Breast epithelium (tissue), 4 donors: Measurements from ENCODE around the gene TBC1D13. TPM values are rescaled to one million over a fixed set of nuclear protein-coding genes. Genes with fewer than 3 reads are reported as not detected.

ENCODE experiments used
- DNase-seq, 2 donors: peaks; one replicate each; pipeline ENCODE4 v3.0.0-alpha.2; 2019; ENCODE audit warnings: low spot score in 2 of 2
- H3K27ac ChIP-seq, 2 donors: fragments of 200-600 bp; sonication (generic) in 1 of 2; one replicate each; pipeline ENCODE4 v1.5.1; 2016 to 2019; ENCODE audit warnings: mild to moderate bottlenecking in 1 of 2
- H3K27me3 ChIP-seq, 2 donors: fragments of 200-600 bp; sonication (generic) in 1 of 2; one replicate each; pipeline versions ENCODE4 v1.5.1 to v1.6.0; 2017 to 2019; ENCODE audit warnings: control low read depth in 1 of 2, mild to moderate bottlenecking in 1 of 2
- H3K36me3 ChIP-seq: fragments of 200-600 bp; one replicate; pipeline ENCODE4 v1.5.1; 2019
- H3K4me1 ChIP-seq, 2 donors: fragments of 200-600 bp; sonication (generic); one replicate each; pipeline ENCODE4 v1.5.1; 2016 to 2019; ENCODE audit warnings: control low read depth in 1 of 2
- H3K4me3 ChIP-seq, 3 donors: fragments of 200-600 bp; sonication (generic); 1 replicate in 2 of 3; 2 replicates in 1 of 3; pipeline ENCODE4 v1.5.1; 2016 to 2019; ENCODE audit warnings: mild to moderate bottlenecking in 3 of 3, moderate library complexity in 2 of 3
- H3K9me3 ChIP-seq, 2 donors: fragments of 200-600 bp; sonication (generic) in 1 of 2; one replicate each; pipeline ENCODE4 v1.5.1; 2016 to 2019; ENCODE audit warnings: control low read depth in 1 of 2
- CTCF ChIP-seq, 3 donors: fragments of 450-650 bp; IDR thresholded peaks; one replicate each; pipeline ENCODE4 v1.5.1; 2016 to 2017; ENCODE audit warnings: antibody characterized with exemption in 3 of 3, mild to moderate bottlenecking in 3 of 3, moderate library complexity in 3 of 3
- POLR2A ChIP-seq: fragments of 450-650 bp; IDR thresholded peaks from one replicate; pipeline ENCODE4 v1.6.1; 2016; ENCODE audit warnings: antibody characterized with exemption, mild to moderate bottlenecking, moderate library complexity
- POLR2AphosphoS5 ChIP-seq, 3 donors: sonication (generic); formaldehyde crosslinking; IDR thresholded peaks; one replicate each; pipeline ENCODE4 v1.6.1; 2017; ENCODE audit warnings: antibody characterized with exemption in 3 of 3
- intact Hi-C: fragments of 100-400 bp; cut with DNase I; formaldehyde crosslinking; loops from one replicate; pipeline ENCODE4 v1.15.1; 2023; ENCODE audit warnings: low total_unique reads
- total RNA-seq, 3 donors: library from RNA; depleted of rRNA; stranded (reverse); fragments of >200 nt; gene quantifications; one replicate each; pipeline ENCODE4 v1.1.0, GENCODE V29; 2016

Gene TBC1D13
- total RNA-seq, 3 donors from 2014 or later, result 14.4 to 20.0 (median 16.2) TPM

GRCh38 chr9:128765499-128765898 lies 21.6 kb upstream of the TBC1D13 start:
- Histone ChIP-seq H3K4me1 (peaks cover 0 to 2% of the 10 kb centered on the region in 2 donors), H3K9me3 (no peaks in the 10 kb centered on the region), H3K27me3 (no peaks in the 10 kb centered on the region), H3K27ac (no peak overlapping the region), H3K4me3 (no peak overlapping the region), H3K36me3 (no peaks in the 10 kb centered on the region)
- TF ChIP-seq POLR2AphosphoS5 (IDR thresholded peaks at IDR 0.05), result no peak
- no peak for TF ChIP-seq POLR2A
- no peak for TF ChIP-seq CTCF (IDR thresholded peaks at IDR 0.05)
- intact Hi-C loops, result no loop called here
- no peak for DNase-seq

DNA sequence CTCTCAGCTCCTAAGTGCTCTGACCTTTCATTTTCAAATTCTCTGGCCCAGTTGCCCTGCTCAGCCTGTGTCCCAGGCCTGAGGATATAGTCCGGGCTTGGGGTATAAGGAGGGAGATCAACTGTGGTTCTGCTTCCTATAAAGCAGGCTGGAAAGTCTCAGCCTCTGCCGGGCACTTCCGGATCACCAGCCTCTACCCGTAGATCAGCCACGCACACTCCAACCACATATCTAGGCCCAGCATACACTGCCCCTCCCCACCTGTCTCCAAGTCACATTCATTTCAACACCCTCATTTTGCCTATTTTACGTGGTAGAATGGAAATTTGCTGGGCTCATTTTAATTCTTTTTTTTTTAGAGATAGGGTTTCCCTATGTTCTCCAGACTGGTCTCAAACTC lies 18.4 kb upstream of the TBC1D13 start:
- no peaks in the 10 kb centered on the region for H3K9me3 ChIP-seq
- no peak for DNase-seq
- no peaks in the 10 kb centered on the region for H3K36me3 ChIP-seq
- no peak for TF ChIP-seq CTCF (IDR thresholded peaks at IDR 0.05)
- no peaks in the 10 kb centered on the region for H3K27me3 ChIP-seq
- H3K4me3 ChIP-seq, result no peak overlapping the region
- H3K27ac ChIP-seq, result no peak overlapping the region
- H3K4me1 ChIP-seq, result peaks cover 4 to 6% of the 10 kb centered on the region in 2 donors
- intact Hi-C loops, result no loop called here

GRCh38 chr9:128770286-128771030 lies 16.6 kb upstream of the TBC1D13 start:
- TF ChIP-seq POLR2AphosphoS5 (IDR thresholded peaks at IDR 0.05) (no peak), POLR2A (no peak)
- DNase-seq, result no peak
- peaks cover 4 to 6% of the 10 kb centered on the region in 2 donors for H3K4me1 ChIP-seq
- H3K27ac ChIP-seq, result peak overlapping the region; percentile 98
- intact Hi-C loops, result no loop called here
- H3K4me3 ChIP-seq, result peak overlapping the region; percentile 77 to 98 (median 89)
- H3K27me3 ChIP-seq, result no peaks in the 10 kb centered on the region
- H3K36me3 ChIP-seq, result no peaks in the 10 kb centered on the region
- no peaks in the 10 kb centered on the region for H3K9me3 ChIP-seq

DNA sequence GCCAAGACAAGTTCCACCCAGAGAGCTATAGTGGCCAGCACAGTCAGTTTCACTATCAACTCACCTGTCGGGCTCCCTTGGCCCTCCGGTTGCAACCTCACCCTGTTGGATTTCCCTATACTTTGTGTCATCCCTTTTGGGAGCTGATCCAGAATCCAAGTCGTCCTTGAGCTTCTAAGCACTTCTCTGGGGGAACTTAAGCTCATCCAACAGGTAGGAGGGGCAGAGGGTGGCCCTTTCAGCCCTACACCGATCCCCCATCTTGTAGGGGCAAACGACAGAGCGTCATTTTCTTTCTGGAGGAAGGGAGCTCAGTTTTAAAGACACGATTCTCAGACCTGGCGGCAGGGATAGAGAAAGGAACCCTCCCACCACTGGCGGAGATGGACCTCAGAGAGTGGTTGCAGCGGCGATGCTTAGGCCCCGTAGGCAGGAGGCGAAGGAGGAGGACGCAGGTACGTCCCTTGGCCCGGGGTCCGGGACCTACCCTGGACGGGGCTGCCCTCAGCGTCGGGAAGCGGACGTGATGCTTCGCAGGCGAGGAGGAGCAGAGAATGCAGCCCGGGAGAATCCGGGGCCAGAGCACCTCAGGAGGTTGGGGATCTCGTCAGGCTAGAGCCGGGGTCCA lies 15.8 kb upstream of the TBC1D13 start:
- Histone ChIP-seq H3K36me3 (no peaks in the 10 kb centered on the region), H3K4me1 (peaks cover 4 to 6% of the 10 kb centered on the region in 2 donors), H3K27ac (peak overlapping the region; percentile 98), H3K27me3 (no peaks in the 10 kb centered on the region), H3K9me3 (no peaks in the 10 kb centered on the region), H3K4me3 (peak overlapping the region; percentile 77 to 98 (median 89))
- no peak for TF ChIP-seq CTCF (IDR thresholded peaks at IDR 0.05)
- no peak for TF ChIP-seq POLR2A
- TF ChIP-seq POLR2AphosphoS5 (IDR thresholded peaks at IDR 0.05), result no peak
- DNase-seq, result peak; percentile 38 to 57
- intact Hi-C loops, result no loop called here

- Histone ChIP-seq H3K9me3 (no peaks in the 10 kb centered on the region), H3K27ac (peak within 1 kb of the TSS; percentile 98), H3K27me3 (no peaks in the 10 kb centered on the region), H3K36me3 (no peaks in the 10 kb centered on the region), H3K4me1 (peaks cover 4 to 6% of the 10 kb centered on the region in 2 donors), H3K4me3 (peak within 1 kb of the TSS; percentile 77 to 98 (median 89))
- intact Hi-C loops, result no loop called here
- TF ChIP-seq POLR2AphosphoS5 (IDR thresholded peaks at IDR 0.05) (peak; percentile 62 to 94 (median 89)), CTCF (IDR thresholded peaks at IDR 0.05) (peak in 1 of 3 donors; percentile 9), POLR2A (peak; percentile 65)
- DNase-seq, result peak; percentile 90 to 94
Measured at GRCh38 chr9:128771745-128772519, 15.1 kb upstream of the TBC1D13 start, which contains the start of gene ZER1. TSS of gene ZER1 (minus strand) at chr9:128771927. CDS start at chr9:128755565, 16,362 bp downstream.
